ENCODE results near the gene SEMA5A. TPM values are rescaled to one million over a fixed set of nuclear protein-coding genes. Genes with fewer than 3 reads are reported as not detected.

Gene SEMA5A
- total RNA-seq, 1 experiment from 2014 or later = not detected

- DNase-seq = no peak
Measured at GRCh38 chr5:9226016-9226536, 319.8 kb downstream of the SEMA5A start.

GRCh38 chr5:9222054-9222976, 323.6 kb downstream of the SEMA5A start:
- no peaks in the 10 kb centered on the region for H3K27me3 ChIP-seq
- H3K4me3 ChIP-seq = no peak overlapping the region
- H3K36me3 ChIP-seq = no peaks in the 10 kb centered on the region
- no peaks in the 10 kb centered on the region for H3K4me1 ChIP-seq
- H3K27ac ChIP-seq = no peak overlapping the region
- DNase-seq = no peak
- no peaks in the 10 kb centered on the region for H3K9me3 ChIP-seq (replicated peaks)

More at GRCh38 chr5:9226016-9226536, 319.8 kb downstream of the SEMA5A start:
- no peaks in the 10 kb centered on the region for H3K36me3 ChIP-seq
- H3K9me3 ChIP-seq (replicated peaks) = no peaks in the 10 kb centered on the region
- no peak overlapping the region for H3K4me3 ChIP-seq
- H3K4me1 ChIP-seq = no peaks in the 10 kb centered on the region
- H3K27ac ChIP-seq = no peak overlapping the region
- H3K27me3 ChIP-seq = no peaks in the 10 kb centered on the region

GRCh38 chr5:9218358-9218757, 327.5 kb downstream of the SEMA5A start:
- no peaks in the 10 kb centered on the region for H3K9me3 ChIP-seq (replicated peaks)

GRCh38 chr5:9212605-9213004, 333.3 kb downstream of the SEMA5A start:
- Histone ChIP-seq H3K4me1 (no peaks in the 10 kb centered on the region), H3K27ac (no peak overlapping the region), H3K9me3 (replicated peaks) (no peaks in the 10 kb centered on the region), H3K4me3 (no peak overlapping the region), H3K27me3 (no peaks in the 10 kb centered on the region), H3K36me3 (no peaks in the 10 kb centered on the region)
- DNase-seq = no peak

More at GRCh38 chr5:9218358-9218757, 327.5 kb downstream of the SEMA5A start:
- H3K4me1 ChIP-seq = no peaks in the 10 kb centered on the region
- no peaks in the 10 kb centered on the region for H3K27me3 ChIP-seq
- DNase-seq = no peak
- no peaks in the 10 kb centered on the region for H3K36me3 ChIP-seq
- no peak overlapping the region for H3K4me3 ChIP-seq
- H3K27ac ChIP-seq = no peak overlapping the region

- Histone ChIP-seq H3K36me3 (no peaks in the 10 kb centered on the region), H3K9me3 (replicated peaks) (no peaks in the 10 kb centered on the region), H3K27me3 (no peaks in the 10 kb centered on the region), H3K4me1 (no peaks in the 10 kb centered on the region), H3K27ac (no peak overlapping the region), H3K4me3 (no peak overlapping the region)
- no peak for DNase-seq
Measured at GRCh38 chr5:9209846-9210492, 335.9 kb downstream of the SEMA5A start.

GRCh38 chr5:9207817-9208418, 338.0 kb downstream of the SEMA5A start:
- Histone ChIP-seq H3K36me3 (no peaks in the 10 kb centered on the region), H3K9me3 (replicated peaks) (no peaks in the 10 kb centered on the region), H3K27ac (no peak overlapping the region), H3K4me1 (no peaks in the 10 kb centered on the region), H3K4me3 (no peak overlapping the region), H3K27me3 (no peaks in the 10 kb centered on the region)
- peak in 1 of 2 experiments; percentile 48 for DNase-seq

- Histone ChIP-seq H3K36me3 (no peaks in the 10 kb centered on the region), H3K27me3 (no peaks in the 10 kb centered on the region), H3K4me3 (no peak overlapping the region), H3K4me1 (no peaks in the 10 kb centered on the region), H3K27ac (no peak overlapping the region), H3K9me3 (replicated peaks) (no peaks in the 10 kb centered on the region)
- no peak for DNase-seq
Measured at GRCh38 chr5:9202636-9203035, 343.2 kb downstream of the SEMA5A start.

GRCh38 chr5:9201761-9202160, 344.1 kb downstream of the SEMA5A start:
- Histone ChIP-seq H3K27ac (no peak overlapping the region), H3K36me3 (no peaks in the 10 kb centered on the region), H3K9me3 (replicated peaks) (no peaks in the 10 kb centered on the region), H3K4me1 (no peaks in the 10 kb centered on the region), H3K27me3 (no peaks in the 10 kb centered on the region), H3K4me3 (no peak overlapping the region)
- DNase-seq = no peak

GRCh38 chr5:9201011-9201410, 344.9 kb downstream of the SEMA5A start:
- Histone ChIP-seq H3K9me3 (replicated peaks) (no peaks in the 10 kb centered on the region), H3K36me3 (no peaks in the 10 kb centered on the region), H3K27ac (no peak overlapping the region), H3K27me3 (no peaks in the 10 kb centered on the region), H3K4me3 (no peak overlapping the region), H3K4me1 (no peaks in the 10 kb centered on the region)
- no peak for DNase-seq

- H3K27ac ChIP-seq = no peak overlapping the region
- H3K36me3 ChIP-seq = no peaks in the 10 kb centered on the region
- no peak overlapping the region for H3K4me3 ChIP-seq
- H3K27me3 ChIP-seq = no peaks in the 10 kb centered on the region
- no peaks in the 10 kb centered on the region for H3K4me1 ChIP-seq
- H3K9me3 ChIP-seq (replicated peaks) = no peaks in the 10 kb centered on the region
- DNase-seq = peak in 1 of 2 experiments; percentile 2
Measured at GRCh38 chr5:9198394-9198793, 347.5 kb downstream of the SEMA5A start.

GRCh38 chr5:9197881-9198260, 348.0 kb downstream of the SEMA5A start:
- Histone ChIP-seq H3K27me3 (no peaks in the 10 kb centered on the region), H3K4me3 (no peak overlapping the region), H3K27ac (no peak overlapping the region), H3K9me3 (replicated peaks) (no peaks in the 10 kb centered on the region), H3K4me1 (no peaks in the 10 kb centered on the region), H3K36me3 (no peaks in the 10 kb centered on the region)
- no peak for DNase-seq

GRCh38 chr5:9196403-9197227, 349.3 kb downstream of the SEMA5A start:
- no peak for DNase-seq
- no peaks in the 10 kb centered on the region for H3K4me1 ChIP-seq
- H3K36me3 ChIP-seq = no peaks in the 10 kb centered on the region
- no peak overlapping the region for H3K4me3 ChIP-seq
- no peak overlapping the region for H3K27ac ChIP-seq
- no peaks in the 10 kb centered on the region for H3K27me3 ChIP-seq
- no peaks in the 10 kb centered on the region for H3K9me3 ChIP-seq (replicated peaks)

- Histone ChIP-seq H3K36me3 (no peaks in the 10 kb centered on the region), H3K9me3 (replicated peaks) (no peaks in the 10 kb centered on the region), H3K4me1 (no peaks in the 10 kb centered on the region), H3K27me3 (no peaks in the 10 kb centered on the region), H3K4me3 (no peak overlapping the region), H3K27ac (no peak overlapping the region)
- no peak for DNase-seq
Measured at GRCh38 chr5:9194509-9194908, 351.4 kb downstream of the SEMA5A start.

GRCh38 chr5:9192266-9192665, 353.6 kb downstream of the SEMA5A start:
- Histone ChIP-seq H3K36me3 (no peaks in the 10 kb centered on the region), H3K27ac (no peak overlapping the region), H3K27me3 (no peaks in the 10 kb centered on the region), H3K9me3 (replicated peaks) (no peaks in the 10 kb centered on the region), H3K4me1 (no peaks in the 10 kb centered on the region), H3K4me3 (no peak overlapping the region)
- no peak for DNase-seq
